ENCODE results near the gene MX1. TPM values are rescaled to one million over a fixed set of nuclear protein-coding genes. Genes with fewer than 3 reads are reported as not detected.

Gene MX1
- total and polyA plus RNA-seq, 8 donors: 4.9 to 21.4 (median 11.2) TPM

DNA sequence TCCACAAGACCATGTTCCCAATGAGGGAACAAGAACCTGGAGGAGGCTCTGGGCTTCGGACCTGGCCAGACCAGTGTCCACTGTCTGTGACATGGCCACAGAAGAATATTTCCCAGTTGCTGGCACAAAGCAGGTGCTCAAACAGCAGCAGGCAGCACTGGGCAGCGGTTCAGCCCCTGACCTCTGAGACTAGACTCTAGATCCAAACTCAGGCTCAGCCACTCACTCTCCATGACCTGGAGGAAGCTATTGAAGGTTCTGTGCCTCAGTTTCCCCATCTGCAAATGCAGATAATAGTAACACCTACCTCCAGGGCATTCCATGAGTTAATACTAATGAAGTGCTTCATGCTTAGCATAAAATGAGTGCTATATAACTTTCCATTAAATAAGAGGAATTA is 73.9 kb downstream of the MX1 start:
- peak in 1 of 6 donors; percentile 40 for DNase-seq
- Histone ChIP-seq H3K27ac (peak overlapping the region; percentile 44 to 95 (median 78)), H3K36me3 (peaks cover 0 to 4% (median 0%) of the 10 kb centered on the region in 3 donors), H3K4me3 (peak overlapping the region in 1 of 4 donors; percentile 2), H3K9me3 (no peaks in the 10 kb centered on the region), H3K27me3 (no peaks in the 10 kb centered on the region), H3K4me1 (peaks cover 72 to 86% (median 86%) of the 10 kb centered on the region in 3 donors)
- 23 to 33% methylated on average over 2 of the region's 2 CpGs for WGBS, 2 donors
- no peak for TF ChIP-seq CTCF (IDR thresholded peaks at IDR 0.05)
- no peak for FAIRE-seq
- ATAC-seq: peak in 1 of 4 donors; percentile 13
- intact Hi-C loops (cut with DNase I): no loop called here

- DNase-seq (no peak), ATAC-seq (peak; percentile 4 to 33 (median 22)), FAIRE-seq (no peak)
- intact Hi-C loops (cut with DNase I): no loop called here
- no peak for TF ChIP-seq CTCF (IDR thresholded peaks at IDR 0.05)
- Histone ChIP-seq H3K27ac (peak overlapping the region; percentile 44 to 95 (median 78)), H3K4me1 (peaks cover 76 to 91% (median 89%) of the 10 kb centered on the region in 3 donors), H3K27me3 (no peaks in the 10 kb centered on the region), H3K36me3 (no peaks in the 10 kb centered on the region), H3K4me3 (peak overlapping the region in 1 of 4 donors; percentile 2), H3K9me3 (no peaks in the 10 kb centered on the region)
- 22 to 24% methylated on average over 6 of the region's 6 CpGs for WGBS, 2 donors
Measured at GRCh38 chr21:41500363-41500762, 74.3 kb downstream of the MX1 start.

DNA sequence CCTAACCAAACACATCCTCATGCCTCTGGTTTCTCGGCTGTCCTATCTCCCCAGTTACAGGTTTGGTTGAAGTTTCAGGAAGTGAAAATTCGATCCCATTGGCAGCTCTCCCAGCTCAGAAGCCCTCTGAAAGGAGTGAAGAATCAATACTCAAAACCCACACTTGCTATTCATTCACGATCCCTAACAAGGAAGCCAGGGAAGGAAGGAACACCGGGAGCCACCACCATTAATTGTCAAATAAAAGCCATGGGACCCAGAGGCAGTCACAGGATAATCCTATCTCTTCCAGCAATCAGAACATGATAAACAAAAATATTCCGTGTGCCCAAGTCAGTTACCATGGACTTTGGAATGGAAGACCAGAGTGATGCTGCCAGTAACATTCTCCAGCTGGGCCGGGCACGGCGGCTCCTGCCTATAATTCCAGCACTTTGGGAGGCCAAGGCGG is 74.9 kb downstream of the MX1 start:
- H3K36me3 ChIP-seq: no peaks in the 10 kb centered on the region
- H3K27ac ChIP-seq: peak overlapping the region; percentile 44 to 95 (median 78)
- H3K4me1 ChIP-seq: peaks cover 78 to 94% (median 89%) of the 10 kb centered on the region in 3 donors
- no peak for TF ChIP-seq CTCF (IDR thresholded peaks at IDR 0.05)
- H3K9me3 ChIP-seq: no peaks in the 10 kb centered on the region
- DNase-seq: peak in 4 of 6 donors; percentile 58 to 77 (median 64)
- ATAC-seq: peak; percentile 41 to 53 (median 50)
- intact Hi-C loops (cut with DNase I): no loop called here
- no peak for FAIRE-seq
- no peaks in the 10 kb centered on the region for H3K27me3 ChIP-seq
- WGBS, 2 donors: 10 to 17% methylated on average over 9 of the region's 9 CpGs
- H3K4me3 ChIP-seq: peak overlapping the region in 1 of 4 donors; percentile 2

GRCh38 chr21:41501919-41502318 is 75.9 kb downstream of the MX1 start:
- Histone ChIP-seq H3K27ac (peak overlapping the region; percentile 44 to 95 (median 78)), H3K4me1 (peaks cover 75 to 85% (median 80%) of the 10 kb centered on the region in 3 donors), H3K4me3 (no peak overlapping the region), H3K9me3 (no peaks in the 10 kb centered on the region), H3K36me3 (no peaks in the 10 kb centered on the region), H3K27me3 (no peaks in the 10 kb centered on the region)
- no peak for DNase-seq
- no peak for FAIRE-seq
- ATAC-seq: peak in 1 of 4 donors; percentile 24
- 54 to 73% methylated on average over 7 of the region's 7 CpGs for WGBS, 2 donors
- intact Hi-C loops (cut with DNase I): no loop called here
- no peak for TF ChIP-seq CTCF (IDR thresholded peaks at IDR 0.05)

DNA sequence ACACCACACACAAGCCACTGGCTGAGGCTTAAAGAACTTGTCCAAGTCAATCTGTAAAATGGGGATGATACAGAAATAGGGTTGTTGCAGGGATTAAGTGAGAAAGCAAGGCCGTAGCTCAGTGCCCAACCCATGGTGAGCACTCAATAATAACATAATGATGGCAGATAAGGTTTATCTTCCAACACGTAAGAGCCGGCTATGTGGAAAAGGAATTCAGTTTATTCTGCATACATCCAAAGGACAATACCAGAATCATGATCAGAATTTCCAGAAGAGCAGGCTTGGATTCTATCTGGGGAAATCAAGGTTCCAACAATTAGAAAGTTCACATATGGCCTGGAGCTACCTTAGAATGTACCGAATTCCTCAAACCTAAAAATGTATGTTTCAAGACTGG is 77.3 kb downstream of the MX1 start:
- H3K36me3 ChIP-seq: no peaks in the 10 kb centered on the region
- FAIRE-seq (no peak), DNase-seq (no peak), ATAC-seq (no peak)
- peak overlapping the region in 3 of 4 donors; percentile 22 to 95 (median 84) for H3K27ac ChIP-seq
- H3K4me1 ChIP-seq: peaks cover 62 to 70% (median 68%) of the 10 kb centered on the region in 3 donors
- no peaks in the 10 kb centered on the region for H3K9me3 ChIP-seq
- WGBS, 2 donors: 45 to 49% methylated on average over 4 of the region's 4 CpGs
- H3K4me3 ChIP-seq: no peak overlapping the region
- TF ChIP-seq CTCF (IDR thresholded peaks at IDR 0.05): no peak
- no peaks in the 10 kb centered on the region for H3K27me3 ChIP-seq
- intact Hi-C loops (cut with DNase I): no loop called here
